ENCODE data around the gene FGF14.

- TF ChIP-seq CTCF (IDR thresholded peaks at IDR 0.05; ENCODE audit: poor library complexity) (no peak), EZH2 (IDR thresholded peaks at IDR 0.05; ENCODE audit: borderline replicate concordance) (no peak), EZH2phosphoT487 (IDR thresholded peaks at IDR 0.05; ENCODE audit: low read depth, severe bottlenecking, unreplicated experiment) (no peak)
These were observed 470.7 kb downstream of the FGF14 start for GRCh38 chr13:101931186-101931585.
